ENCODE measurements around the gene CACNG3. TPM values are rescaled to one million over a fixed set of nuclear protein-coding genes. Genes with fewer than 3 reads are reported as not detected.

CACNG3 gene
- total and polyA plus RNA-seq, 2 of the 13 experiments (the other 11 are each of a cell fraction or from before 2014, with no cell fraction given), result not detected

GRCh38 chr16:24318680-24319079 is 62.5 kb downstream of the CACNG3 start (continued):
- no peak for TF ChIP-seq ZBED4 (CRISPR knock-in tag; IDR thresholded peaks at IDR 0.05; ENCODE audit: borderline replicate concordance)

DNA sequence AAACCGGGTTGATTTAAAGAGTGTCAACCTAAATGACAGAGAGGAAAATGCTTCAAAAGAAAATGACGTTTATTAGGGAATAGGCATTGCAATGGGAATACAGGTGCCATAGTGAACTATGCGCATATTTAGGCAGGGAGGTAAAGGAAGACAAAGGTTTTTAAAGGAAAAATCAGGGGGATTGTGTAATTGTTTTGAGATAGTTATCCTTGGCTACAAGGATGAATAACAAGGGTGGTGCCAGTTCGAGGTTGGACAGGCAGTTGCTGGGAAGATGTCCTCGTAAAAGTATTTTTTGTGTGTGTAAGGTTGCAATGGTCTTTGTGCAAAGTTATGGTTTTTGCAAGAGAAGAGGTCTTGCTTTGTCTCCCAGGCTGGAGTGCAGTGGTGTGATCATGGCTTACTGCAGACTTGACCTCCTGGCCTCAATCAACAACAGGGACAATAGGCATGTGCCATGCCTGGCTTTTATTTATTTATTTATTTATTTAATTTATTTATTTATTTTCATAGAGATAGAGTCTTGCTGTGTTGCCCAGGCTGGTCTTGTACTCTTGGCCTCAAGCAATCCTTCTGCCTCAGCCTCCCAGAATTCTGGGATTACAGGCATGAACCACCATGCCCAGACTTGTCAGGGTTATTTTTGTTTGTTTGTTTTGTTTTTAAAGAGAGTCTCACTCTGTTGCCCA is 63.1 kb downstream of the CACNG3 start:
- CTCF ChIA-PET (ENCODE audit: low intra/inter-chr PET ratio, low total read pairs), result no interaction called here

More for the DNA sequence above, 63.1 kb downstream of the CACNG3 start:
- intact Hi-C loops (cut with micrococcal nuclease; ENCODE audit: unreplicated experiment), result no loop called here
- FAIRE-seq, result no peak
- no peak for ATAC-seq
- in situ Hi-C loops (cut with HindIII; ENCODE audit: extremely low pct_ligation_motif_present, low pct_unique_long_range_greater_than_20kb), result no loop called here
- POLR2A ChIA-PET, result no interaction called here
- WGBS (ENCODE audit: low lambda C conversion rate), result 10% methylated on average over 5 of the region's 5 CpGs
- peaks cover 2 to 23% of the 10 kb centered on the region in 2 experiments; a peak in 3 of 5 replicates for H3K27me3 ChIP-seq (ENCODE audit: control insufficient read depth in 1 of 2, insufficient read depth in 2 of 2, low read length in 2 of 2)
- no peak overlapping the region for H3K4me3 ChIP-seq (replicated peaks in 1 of 3; ENCODE audit: insufficient read depth in 1 of 3, low read depth in 2 of 3, low read length in 3 of 3)
- H3K27ac ChIP-seq (ENCODE audit: extremely low read length, insufficient read depth, low read length), result no peak overlapping the region
- no peak for DNase-seq (ENCODE audit: low spot score)
- H3K4me2 ChIP-seq (ENCODE audit: low read depth, low read length), result no peak overlapping the region
- no peaks in the 10 kb centered on the region for H3K36me3 ChIP-seq (replicated peaks in 1 of 2; ENCODE audit: control insufficient read depth in 1 of 2, insufficient read depth in 2 of 2, low read length in 2 of 2)
- no peak overlapping the region for H2AFZ ChIP-seq (ENCODE audit: low read length)
- no TSS peak for BruUV-seq (replicated peaks)
- no peak for TF ChIP-seq ZNF256 (CRISPR knock-in tag; conservative IDR thresholded peaks at IDR 0.05)
- TF ChIP-seq, protein P1, sequence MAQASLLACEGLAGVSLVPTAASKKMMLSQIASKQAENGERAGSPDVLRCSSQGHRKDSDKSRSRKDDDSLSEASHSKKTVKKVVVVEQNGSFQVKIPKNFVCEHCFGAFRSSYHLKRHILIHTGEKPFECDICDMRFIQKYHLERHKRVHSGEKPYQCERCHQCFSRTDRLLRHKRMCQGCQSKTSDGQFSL (CRISPR knock-in tag; IDR thresholded peaks at IDR 0.05), result no peak
- no peak for TF ChIP-seq ERF (CRISPR knock-in tag; IDR thresholded peaks at IDR 0.05)
- TF ChIP-seq ZNF557 (CRISPR knock-in tag; IDR thresholded peaks at IDR 0.05), result no peak
- no peak for TF ChIP-seq DMAP1 (CRISPR knock-in tag; IDR thresholded peaks at IDR 0.05)
- TF ChIP-seq MBNL3 (CRISPR knock-in tag; conservative IDR thresholded peaks at IDR 0.05), result no peak
- TF ChIP-seq, protein P2, sequence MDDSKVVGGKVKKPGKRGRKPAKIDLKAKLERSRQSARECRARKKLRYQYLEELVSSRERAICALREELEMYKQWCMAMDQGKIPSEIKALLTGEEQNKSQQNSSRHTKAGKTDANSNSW (CRISPR knock-in tag; IDR thresholded peaks at IDR 0.05; ENCODE audit: borderline replicate concordance), result no peak
- TF ChIP-seq KAT2B (IDR thresholded peaks at IDR 0.05; ENCODE audit: borderline replicate concordance, low read depth, low read length), result no peak
- no peak for TF ChIP-seq MXD1 (CRISPR knock-in tag; IDR thresholded peaks at IDR 0.05)
- no peaks in the 10 kb centered on the region for H3K9me3 ChIP-seq (ENCODE audit: low read length)
- H3K4me1 ChIP-seq (ENCODE audit: insufficient read depth, low read length), result no peaks in the 10 kb centered on the region
- no peaks in the 10 kb centered on the region for H3K79me2 ChIP-seq (ENCODE audit: insufficient read depth, low read length)
- H4K20me1 ChIP-seq (ENCODE audit: insufficient read depth, low read length), result no peaks in the 10 kb centered on the region
- H3K9ac ChIP-seq (ENCODE audit: insufficient read depth, low read depth, low read length), result no peak overlapping the region
